C4-2B (cell line): ENCODE data around the gene KCNT1.

Experiments used
- H3K27ac ChIP-seq: fragments of 450-650 bp; 2 replicates; pipeline ENCODE4 v1.5.1; 2017
- ZFX ChIP-seq: fragments of 450-650 bp; IDR thresholded peaks from 2 replicates; pipeline ENCODE4 v1.6.1; 2017
- TF ChIP-seq, protein P1 (sequence below): fragments of 450-650 bp; conservative IDR thresholded peaks from 2 replicates; pipeline ENCODE4 v1.5.1; 2017; ENCODE audit warnings: mild to moderate bottlenecking

KCNT1 gene

DNA sequence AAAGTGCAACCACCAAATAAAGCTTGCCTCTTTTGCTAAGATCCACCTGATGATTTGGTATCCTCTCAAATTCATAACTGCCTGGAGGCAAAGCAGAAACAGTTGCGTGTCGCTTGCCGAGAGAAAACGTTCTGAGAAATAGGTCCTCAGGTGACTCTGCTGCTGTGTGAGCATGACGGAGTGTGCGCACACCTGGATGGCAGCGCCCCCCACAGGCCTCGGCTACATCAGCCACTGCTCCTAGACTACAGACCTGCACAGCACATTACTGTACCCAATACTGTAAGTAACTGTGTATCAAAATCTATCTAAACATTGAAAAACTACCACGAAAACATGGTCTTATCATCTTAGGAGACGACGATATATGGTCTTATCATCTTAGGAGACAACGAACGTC is 117.9 kb downstream of the KCNT1 start:
- H3K27ac ChIP-seq = no peak overlapping the region
- no peak for TF ChIP-seq ZFX
- TF ChIP-seq, protein P1, sequence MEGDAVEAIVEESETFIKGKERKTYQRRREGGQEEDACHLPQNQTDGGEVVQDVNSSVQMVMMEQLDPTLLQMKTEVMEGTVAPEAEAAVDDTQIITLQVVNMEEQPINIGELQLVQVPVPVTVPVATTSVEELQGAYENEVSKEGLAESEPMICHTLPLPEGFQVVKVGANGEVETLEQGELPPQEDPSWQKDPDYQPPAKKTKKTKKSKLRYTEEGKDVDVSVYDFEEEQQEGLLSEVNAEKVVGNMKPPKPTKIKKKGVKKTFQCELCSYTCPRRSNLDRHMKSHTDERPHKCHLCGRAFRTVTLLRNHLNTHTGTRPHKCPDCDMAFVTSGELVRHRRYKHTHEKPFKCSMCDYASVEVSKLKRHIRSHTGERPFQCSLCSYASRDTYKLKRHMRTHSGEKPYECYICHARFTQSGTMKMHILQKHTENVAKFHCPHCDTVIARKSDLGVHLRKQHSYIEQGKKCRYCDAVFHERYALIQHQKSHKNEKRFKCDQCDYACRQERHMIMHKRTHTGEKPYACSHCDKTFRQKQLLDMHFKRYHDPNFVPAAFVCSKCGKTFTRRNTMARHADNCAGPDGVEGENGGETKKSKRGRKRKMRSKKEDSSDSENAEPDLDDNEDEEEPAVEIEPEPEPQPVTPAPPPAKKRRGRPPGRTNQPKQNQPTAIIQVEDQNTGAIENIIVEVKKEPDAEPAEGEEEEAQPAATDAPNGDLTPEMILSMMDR = no peak

DNA sequence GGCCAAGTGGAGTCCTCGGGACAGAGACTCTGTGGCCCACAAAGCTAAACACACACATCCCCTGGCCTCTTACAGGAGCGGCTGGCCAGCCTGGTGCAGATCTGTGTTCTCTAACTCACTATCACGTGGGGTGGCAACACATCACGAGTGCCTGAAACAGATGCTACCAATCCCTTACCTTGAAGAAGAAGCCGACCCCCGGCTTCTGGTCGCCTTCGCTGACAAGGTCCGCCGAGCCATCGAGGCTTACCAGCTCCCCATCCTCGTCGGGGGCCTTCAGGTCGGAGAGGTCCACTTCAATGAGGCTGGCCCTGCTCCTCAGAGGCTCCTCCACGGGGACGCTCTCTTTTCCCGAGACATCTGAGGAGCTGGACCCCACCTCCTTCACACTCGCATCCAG is 118.7 kb downstream of the KCNT1 start:
- no peak for TF ChIP-seq ZFX
- TF ChIP-seq, protein P1 = no peak
- no peak overlapping the region for H3K27ac ChIP-seq

DNA sequence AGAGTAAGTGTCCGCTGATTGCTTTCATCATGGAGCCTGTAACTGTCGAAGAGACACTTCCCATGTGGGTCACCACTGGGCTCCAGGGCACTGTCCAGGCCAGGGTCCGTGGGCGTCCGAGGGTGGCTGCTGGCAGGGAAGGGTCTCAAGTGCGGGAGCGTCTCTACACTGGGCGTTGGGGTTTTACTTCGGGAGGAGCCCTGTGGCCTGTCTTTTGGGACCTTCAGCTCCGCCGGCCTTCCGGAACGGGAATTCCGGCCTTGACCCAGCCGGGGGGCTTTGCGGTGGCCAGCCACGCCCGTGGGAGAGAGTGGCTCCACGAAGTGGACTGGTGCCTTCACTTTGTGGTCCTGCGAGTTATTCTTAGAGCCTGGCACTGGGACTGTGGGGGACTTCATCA is 119.1 kb downstream of the KCNT1 start:
- no peak overlapping the region for H3K27ac ChIP-seq
- TF ChIP-seq, protein P1 = no peak
- no peak for TF ChIP-seq ZFX

DNA sequence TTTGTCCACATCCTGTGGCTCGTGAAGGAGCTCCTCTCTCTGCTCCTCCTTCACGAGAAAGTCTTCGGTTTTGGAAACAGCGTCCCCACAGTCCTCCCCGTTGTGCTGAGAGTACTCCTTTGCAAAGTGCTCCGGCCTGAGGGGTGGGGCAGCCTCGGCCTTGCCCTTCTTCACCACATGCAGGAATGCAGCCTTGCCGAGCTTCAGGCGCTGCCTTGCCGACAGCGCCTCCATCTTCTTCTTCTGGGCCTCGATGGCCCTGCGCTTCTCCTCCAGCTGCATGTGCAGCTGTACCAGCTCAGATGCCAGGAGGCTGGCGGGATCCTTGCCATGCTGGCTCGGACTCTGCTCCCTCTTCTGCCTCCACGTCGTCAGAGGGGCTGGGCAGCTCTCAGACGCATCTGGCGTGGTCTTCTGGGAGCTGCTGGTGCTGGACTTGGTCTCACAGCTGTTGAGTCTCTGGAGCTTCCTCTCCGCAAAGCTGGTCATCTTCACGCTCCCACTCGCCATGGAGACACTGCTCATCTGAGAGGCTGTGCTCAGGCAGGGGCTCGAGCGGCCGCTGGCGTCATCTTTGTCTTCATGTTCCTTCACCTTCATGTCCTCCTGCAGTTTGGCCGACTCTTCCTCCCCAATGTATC is 119.9 kb downstream of the KCNT1 start:
- no peak overlapping the region for H3K27ac ChIP-seq
- TF ChIP-seq ZFX = no peak
- TF ChIP-seq, protein P1 = no peak

DNA sequence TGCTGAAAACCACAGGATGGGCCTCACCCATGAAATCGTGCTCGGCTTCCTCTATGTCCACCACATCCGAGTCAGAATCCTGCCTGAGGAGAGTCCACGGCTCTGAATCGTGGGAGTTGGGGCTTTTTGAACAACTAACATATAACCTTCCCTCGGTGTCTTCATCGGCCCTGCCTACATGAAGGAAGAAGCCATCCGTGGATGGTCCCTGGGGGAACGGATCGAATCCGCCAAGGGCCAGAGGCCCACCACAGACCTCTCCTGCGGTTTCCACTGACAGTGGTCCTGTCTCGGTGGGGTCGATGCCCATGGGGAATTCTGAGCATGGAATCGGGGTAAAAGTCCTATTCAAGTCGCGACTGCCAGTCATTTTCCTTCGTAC is 120.4 kb downstream of the KCNT1 start:
- no peak overlapping the region for H3K27ac ChIP-seq
- TF ChIP-seq ZFX = no peak
- TF ChIP-seq, protein P1 = no peak

DNA sequence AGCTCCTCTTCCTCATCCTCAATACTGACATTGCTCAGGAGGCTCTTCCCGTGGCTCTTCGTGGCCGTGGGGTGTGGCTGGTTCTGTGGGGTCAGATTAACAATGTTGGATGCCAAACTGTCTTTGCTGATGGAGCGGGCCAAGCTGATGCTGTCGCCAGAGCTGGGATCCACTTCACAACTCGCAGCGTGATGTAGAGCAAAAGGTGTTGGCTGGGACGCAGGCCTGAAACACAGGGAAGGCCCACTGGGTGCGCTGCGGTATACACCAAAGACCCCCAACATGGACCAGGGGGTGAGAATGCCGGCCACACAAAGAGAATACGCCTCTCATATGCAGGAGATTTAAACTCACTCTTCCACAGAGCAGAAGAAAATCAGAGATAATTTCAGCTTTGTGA is 121.1 kb downstream of the KCNT1 start:
- TF ChIP-seq, protein P1 = no peak
- TF ChIP-seq ZFX = no peak
- H3K27ac ChIP-seq = no peak overlapping the region

DNA sequence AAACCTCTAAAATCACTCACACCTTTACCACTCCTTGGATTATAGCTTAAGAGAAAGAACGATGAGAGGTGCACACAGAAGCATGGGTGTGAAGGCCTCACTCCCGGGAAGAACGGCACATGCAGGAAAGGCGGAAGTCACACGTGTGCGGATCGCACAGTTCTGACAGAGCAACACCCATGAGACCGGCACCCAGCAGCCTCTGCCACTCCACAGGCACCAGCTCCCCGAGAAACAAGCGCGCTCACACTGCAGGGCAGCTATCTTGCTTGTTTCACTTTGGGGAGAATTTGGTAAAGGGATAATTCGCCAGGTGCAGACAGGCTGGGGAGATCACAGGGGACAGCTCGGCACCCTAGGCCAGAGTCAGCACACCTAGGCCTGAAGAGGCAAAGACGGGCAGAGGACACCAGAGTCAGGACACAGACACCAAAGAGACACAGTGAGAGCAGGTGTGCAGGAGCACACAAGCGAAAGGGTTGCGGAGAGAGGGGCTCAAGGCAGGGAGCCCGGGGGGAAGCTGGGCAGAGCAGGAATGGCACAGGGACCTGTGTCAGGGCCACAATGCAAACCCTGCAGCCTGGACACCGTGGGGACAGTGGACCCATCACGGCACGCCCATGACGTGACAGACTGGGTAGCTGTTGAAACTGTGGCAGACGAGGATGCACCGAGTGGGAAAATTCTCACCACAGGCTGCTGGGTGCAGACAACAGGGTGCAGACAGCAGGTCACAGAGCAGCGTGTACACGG is 123.6 kb downstream of the KCNT1 start:
- TF ChIP-seq, protein P1 = no peak
- no peak for TF ChIP-seq ZFX
- no peak overlapping the region for H3K27ac ChIP-seq
